Spinal cord (tissue), 10 donors: ENCODE results near the gene BOD1L1. TPM values are rescaled to one million over a fixed set of nuclear protein-coding genes. Genes with fewer than 3 reads are reported as not detected.

ENCODE experiments used
- DNase-seq, 6 donors: peaks; one replicate each; pipeline versions ENCODE4 v3.0.0 to v3.0.0-alpha.2; 2013 to 2015; ENCODE audit warnings: low spot score in 6 of 6, low read depth in 4 of 6
- H3K27ac ChIP-seq: one replicate; pipeline ENCODE4 v1.5.1; 2013; ENCODE audit warnings: low read depth, low read length, control low read depth
- H3K27me3 ChIP-seq: one replicate; pipeline ENCODE4 v1.6.1; 2013; ENCODE audit warnings: low read length; ENCODE audit not compliant: control insufficient read depth, insufficient read depth
- H3K36me3 ChIP-seq: one replicate; pipeline ENCODE4 v1.6.1; 2013; ENCODE audit warnings: low read length; ENCODE audit not compliant: control insufficient read depth, insufficient read depth
- H3K4me1 ChIP-seq: one replicate; pipeline ENCODE4 v1.6.1; 2013; ENCODE audit warnings: low read length; ENCODE audit not compliant: control insufficient read depth, insufficient read depth
- H3K4me3 ChIP-seq: one replicate; pipeline ENCODE4 v1.5.1; 2013; ENCODE audit warnings: low read depth, low read length, control low read depth
- H3K9me3 ChIP-seq: one replicate; pipeline ENCODE4 v1.6.1; 2013; ENCODE audit warnings: low read length; ENCODE audit not compliant: control insufficient read depth, insufficient read depth
- WGBS: methylation state at CpG from one replicate; pipeline ENCODE4 v1.1.5; 2013; ENCODE audit warnings: missing lambda C conversion rate; ENCODE audit not compliant: insufficient coverage; 5-methylcytosine and 5-hydroxymethylcytosine counted together
- long read RNA-seq, 4 donors: transcript quantifications; one replicate each; lab custom pipeline, GENCODE V29; 2026
- polyA plus RNA-seq, 2 donors: library from polyadenylated mRNA; unstranded; fragments of 120-200 nt; gene quantifications; one replicate each; pipeline ENCODE4 v1.2.1, GENCODE V29; 2013; ENCODE audit not compliant: insufficient read length in 2 of 2
- total RNA-seq, 2 donors: library from RNA; depleted of rRNA in 1 of 2; stranded (reverse); fragments of 120-200 nt in 1 of 2; fragments of >200 nt in 1 of 2; gene quantifications; one replicate each; pipeline versions ENCODE4 v1.2.3 to v1.2.4, GENCODE V29; 2013 to 2014
- donor health status: healthy.

Gene BOD1L1
- 10 to 100 TPM; 50.4 to 66.9 TPM for total RNA-seq
- 10 to 100 TPM; 52.1 to 53.2 TPM for polyA plus RNA-seq
- long read RNA-seq, donor 1, partial matches to known transcripts: 5 of 6 reads
- long read RNA-seq, donor 1, other reads (novel, unspliced or antisense): 0 of 6 reads
- long read RNA-seq, donor 2: 0 reads
- long read RNA-seq, donor 3, partial matches to known transcripts: 0 of 1 reads
- long read RNA-seq, donor 3, other reads (novel, unspliced or antisense): 0 of 1 reads
- long read RNA-seq, donor 4, partial matches to known transcripts: 0 of 1 reads
- long read RNA-seq, donor 4, other reads (novel, unspliced or antisense): 0 of 1 reads

DNA sequence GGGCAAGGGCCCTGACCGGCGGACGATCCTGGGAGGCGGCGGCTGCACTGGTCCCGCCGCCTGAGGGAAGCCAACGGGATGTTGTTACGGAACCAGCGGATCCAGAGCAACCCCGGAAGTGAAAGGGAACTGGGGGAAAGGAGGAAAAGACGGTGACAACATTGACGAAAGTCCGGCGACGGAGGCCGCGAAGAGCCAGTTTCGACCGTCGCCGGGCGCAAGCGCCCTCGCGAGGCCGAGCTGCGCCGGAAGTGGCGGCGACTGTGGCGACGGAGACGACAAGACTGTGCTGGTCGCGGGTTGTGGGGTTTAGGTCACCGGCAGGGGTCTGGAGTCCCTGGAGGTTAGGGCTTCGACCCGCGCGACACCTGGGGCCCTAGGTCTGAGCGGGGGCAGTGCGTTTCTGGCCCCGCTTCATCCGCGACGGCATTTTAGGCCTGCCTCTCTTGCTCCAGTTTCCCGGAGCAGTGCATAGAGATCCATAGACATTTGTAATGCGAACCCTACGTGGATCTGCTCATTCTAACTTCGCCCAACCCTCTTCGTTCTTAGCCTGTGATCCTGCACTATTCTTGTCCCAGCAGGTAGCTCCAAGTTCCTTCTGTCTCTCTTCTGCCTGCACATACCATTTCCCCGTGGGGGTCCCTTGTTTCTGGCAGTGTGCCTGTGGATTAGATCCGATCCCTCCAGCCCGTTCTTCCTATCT lies at the start of gene BOD1L1:
TSS of gene BOD1L1 (minus strand) at position 120 of the 706 bp plus-strand sequence. CDS start 138 bp downstream, outside the sequence.
- peaks cover 5% of the 10 kb centered on the region for H3K4me1 ChIP-seq
- H3K36me3 ChIP-seq: no peaks in the 10 kb centered on the region
- H3K9me3 ChIP-seq: no peaks in the 10 kb centered on the region
- WGBS: under 1% methylated on average over 52 of the region's 55 CpGs
- peak within 1 kb of the TSS; percentile 98 for H3K4me3 ChIP-seq
- no peaks in the 10 kb centered on the region for H3K27me3 ChIP-seq
- DNase-seq: peak; percentile 90 to 98 (median 92)
- H3K27ac ChIP-seq: peak within 1 kb of the TSS; percentile 94

DNA sequence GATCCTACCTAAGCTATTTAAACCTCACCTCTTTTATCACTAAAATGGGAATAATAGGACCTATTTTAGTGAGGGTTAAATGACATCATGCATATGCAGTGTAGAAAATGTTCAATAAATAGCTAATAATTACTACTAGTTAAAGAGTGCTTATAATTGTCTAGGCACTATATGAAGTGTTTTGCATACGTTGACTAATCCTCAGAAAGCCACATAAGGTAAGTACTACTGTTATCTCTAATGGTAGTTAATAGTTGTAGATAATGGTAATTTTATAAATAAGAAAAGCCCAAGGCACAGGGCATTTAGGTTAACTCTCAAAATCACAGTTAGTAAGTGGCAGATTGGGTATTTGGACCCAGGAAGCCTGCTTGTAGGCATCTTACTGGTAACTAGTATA lies 47.4 kb upstream of the BOD1L1 start:
- H3K4me3 ChIP-seq: no peak overlapping the region
- no peak overlapping the region for H3K27ac ChIP-seq
- no peaks in the 10 kb centered on the region for H3K36me3 ChIP-seq
- H3K27me3 ChIP-seq: no peaks in the 10 kb centered on the region
- no peaks in the 10 kb centered on the region for H3K4me1 ChIP-seq
- no peak for DNase-seq
- peaks cover 4% of the 10 kb centered on the region for H3K9me3 ChIP-seq
- WGBS: no CpG with 5 or more reads among the region's 1 CpG

DNA sequence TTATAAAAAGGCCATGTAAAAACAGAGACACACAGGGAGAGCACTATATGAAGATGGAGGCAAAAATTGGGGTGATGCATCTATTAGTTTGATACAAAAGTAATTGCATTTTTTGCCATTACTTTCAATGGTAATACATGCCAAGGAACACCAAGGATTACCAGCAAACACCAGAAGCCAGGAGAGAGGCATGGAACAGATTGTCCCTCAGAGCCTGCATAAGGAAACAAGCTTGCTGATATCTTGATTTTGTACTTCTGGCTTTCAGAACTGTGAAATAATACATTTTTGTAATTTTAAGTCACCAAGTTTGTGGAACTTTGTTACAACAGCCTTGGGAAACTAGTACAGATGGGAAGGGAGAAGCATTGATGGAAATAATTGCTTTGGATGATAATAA lies 45.6 kb upstream of the BOD1L1 start:
- Histone ChIP-seq H3K4me1 (no peaks in the 10 kb centered on the region), H3K36me3 (no peaks in the 10 kb centered on the region), H3K27me3 (no peaks in the 10 kb centered on the region), H3K27ac (no peak overlapping the region), H3K9me3 (peaks cover 4% of the 10 kb centered on the region), H3K4me3 (no peak overlapping the region)
- no peak for DNase-seq

DNA sequence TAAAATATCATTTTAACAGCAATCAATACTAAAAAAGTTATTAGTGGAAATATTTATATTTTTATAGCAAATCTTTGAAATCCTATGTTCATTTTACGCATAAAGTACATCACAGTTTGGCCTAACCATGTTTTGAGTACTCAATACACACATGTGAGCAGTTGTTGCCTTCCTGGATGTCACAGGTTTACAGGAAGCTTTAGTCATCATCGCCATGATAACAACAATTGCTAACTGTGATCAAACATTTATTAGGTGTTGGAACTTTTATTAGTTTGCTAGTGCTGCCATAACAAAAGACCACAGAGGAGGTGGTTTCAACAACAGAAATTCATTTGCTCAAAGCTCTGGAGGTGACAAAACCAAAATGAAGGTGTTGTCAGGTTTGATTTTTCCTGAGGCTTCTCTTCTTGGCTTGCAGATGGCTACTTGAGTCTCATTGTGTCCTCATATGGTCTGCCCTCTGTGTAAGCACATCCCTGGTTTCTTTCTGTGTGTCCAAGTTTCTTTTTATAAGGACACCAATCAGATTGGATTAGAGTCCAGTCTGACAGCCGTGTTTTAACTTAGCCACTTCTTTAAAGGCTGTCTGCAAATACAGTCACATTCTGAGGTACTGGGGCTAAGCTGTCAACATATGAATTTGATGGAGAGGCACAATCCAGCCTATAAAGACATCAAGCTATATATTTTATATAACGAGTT lies 43.1 kb upstream of the BOD1L1 start:
- Histone ChIP-seq H3K36me3 (no peaks in the 10 kb centered on the region), H3K9me3 (peaks cover 4% of the 10 kb centered on the region), H3K4me1 (no peaks in the 10 kb centered on the region), H3K4me3 (no peak overlapping the region), H3K27me3 (no peaks in the 10 kb centered on the region), H3K27ac (no peak overlapping the region)
- WGBS: no CpG with 5 or more reads among the region's 4 CpGs
- DNase-seq: no peak

DNA sequence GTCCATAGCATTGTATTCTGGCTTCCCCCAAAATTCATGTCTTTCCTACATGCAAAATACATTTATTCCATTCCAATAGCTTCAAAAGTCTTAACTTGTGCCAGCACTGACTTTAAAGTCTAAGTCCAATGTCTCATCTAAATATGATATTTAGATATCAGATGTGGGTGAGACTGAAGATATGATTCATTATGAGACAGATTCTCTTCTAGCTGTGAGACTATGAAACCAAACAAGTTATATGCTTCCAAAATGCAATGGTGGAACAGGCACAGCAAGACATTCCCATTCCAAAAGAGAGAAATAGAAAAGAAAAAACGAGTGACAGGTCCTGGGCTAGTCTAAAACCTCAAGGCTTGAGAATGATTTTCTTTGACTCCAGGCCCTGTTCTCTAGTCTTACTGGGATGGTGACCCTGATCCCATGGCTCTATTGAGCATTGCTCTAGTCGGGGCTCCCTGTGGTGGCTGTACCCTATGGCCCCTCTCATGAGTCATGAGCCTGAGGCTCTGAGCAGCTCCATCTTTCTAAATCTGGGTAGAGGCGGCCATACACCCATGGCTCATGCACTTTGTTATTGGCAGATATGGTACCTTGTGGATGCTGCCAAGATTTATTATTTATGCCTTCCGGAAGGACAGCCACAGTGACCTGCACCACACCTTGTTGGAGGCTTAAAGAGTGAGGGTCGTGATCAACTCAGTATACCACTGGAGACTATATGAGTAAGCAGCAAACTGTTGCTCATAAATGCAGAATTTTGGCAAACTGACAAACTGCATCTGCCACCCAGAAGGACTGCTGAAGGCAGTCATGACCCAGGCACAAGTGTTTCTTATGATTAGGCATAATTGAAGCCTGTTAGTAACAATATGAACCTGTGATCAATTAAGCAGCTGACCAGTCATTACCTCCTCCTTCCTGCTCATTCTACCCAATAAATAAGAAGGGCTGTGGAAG lies 38.5 kb upstream of the BOD1L1 start:
- 72% methylated on average over 4 of the region's 5 CpGs for WGBS
- H3K36me3 ChIP-seq: no peaks in the 10 kb centered on the region
- no peak overlapping the region for H3K27ac ChIP-seq
- H3K27me3 ChIP-seq: no peaks in the 10 kb centered on the region
- H3K9me3 ChIP-seq: no peaks in the 10 kb centered on the region
- H3K4me3 ChIP-seq: no peak overlapping the region
- DNase-seq: no peak
- H3K4me1 ChIP-seq: no peaks in the 10 kb centered on the region

DNA sequence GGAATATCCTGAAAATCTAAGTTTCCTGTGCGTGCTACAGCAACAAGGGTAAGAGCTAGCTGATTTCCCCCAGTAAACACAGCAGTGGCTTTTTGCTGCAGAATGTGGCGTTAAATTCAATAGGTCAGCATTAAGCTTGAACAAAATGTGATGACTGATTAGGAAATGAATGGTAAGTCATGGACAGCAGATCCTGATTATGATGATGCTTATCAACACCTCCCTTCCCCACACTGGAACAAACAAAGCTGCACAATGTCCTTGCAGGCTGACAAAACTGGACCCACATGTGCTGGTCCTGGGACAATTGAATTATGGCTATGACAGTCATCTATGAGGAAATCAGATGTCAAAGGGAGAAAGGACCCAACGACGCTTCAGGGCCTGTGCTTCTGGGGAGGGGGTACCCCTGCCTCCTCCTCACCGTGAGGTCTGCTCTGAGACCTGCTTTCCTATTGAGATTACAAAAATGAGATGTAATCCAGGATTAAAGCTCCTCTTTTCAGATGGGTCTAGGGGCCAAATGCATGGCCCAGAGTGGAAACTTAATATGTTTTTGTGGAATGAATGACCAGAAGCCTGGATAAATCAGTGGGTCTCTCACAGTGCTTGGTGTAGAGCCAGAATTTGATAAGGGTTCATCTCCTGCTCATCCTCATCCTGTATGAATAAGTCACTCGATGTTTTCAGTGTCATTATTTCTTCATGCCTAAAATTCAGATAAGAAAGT lies 32.0 kb upstream of the BOD1L1 start:
- Histone ChIP-seq H3K27ac (no peak overlapping the region), H3K4me1 (peaks cover 8% of the 10 kb centered on the region), H3K9me3 (no peaks in the 10 kb centered on the region), H3K4me3 (no peak overlapping the region), H3K27me3 (no peaks in the 10 kb centered on the region), H3K36me3 (no peaks in the 10 kb centered on the region)
- 73% methylated on average over 3 of the region's 6 CpGs for WGBS
- DNase-seq: no peak

DNA sequence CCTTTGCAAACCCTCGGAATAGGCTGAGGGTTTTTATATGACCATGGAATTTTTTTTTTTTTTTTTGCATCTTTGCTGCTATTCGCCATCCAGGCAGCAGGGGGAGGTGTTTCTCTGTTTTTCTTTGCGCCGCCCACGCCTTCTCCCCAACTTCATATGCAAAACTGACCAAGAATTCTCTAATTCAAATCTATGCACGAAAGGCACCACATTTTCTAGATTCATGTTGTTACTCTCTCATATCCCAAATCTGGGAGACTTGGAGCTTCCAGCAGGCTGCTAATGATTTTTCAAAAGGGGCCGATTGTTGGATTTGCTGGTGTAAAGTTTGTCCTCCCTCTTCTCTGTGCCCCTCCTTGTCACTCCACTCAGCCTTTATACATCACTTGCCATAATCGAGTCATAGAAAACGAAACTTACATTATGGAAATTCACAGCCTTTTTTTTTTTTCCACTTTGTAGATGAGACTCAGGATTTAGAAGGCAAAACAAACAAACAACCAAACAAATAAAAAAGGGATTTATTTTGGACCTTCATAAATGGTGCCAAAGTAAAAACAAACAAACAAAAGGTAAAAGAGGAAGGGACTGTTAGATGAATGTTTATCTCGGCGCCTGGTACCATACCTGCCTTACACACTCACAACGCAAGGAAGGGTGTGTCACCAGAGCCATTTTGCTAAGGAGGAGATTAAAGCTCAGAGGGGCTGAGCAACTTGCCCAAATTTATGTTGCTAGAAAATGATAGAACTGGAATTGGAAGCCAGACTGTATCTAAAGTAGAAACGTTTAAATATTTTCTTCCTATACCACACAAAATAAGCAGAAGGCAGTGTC lies 29.3 kb upstream of the BOD1L1 start:
- no peak overlapping the region for H3K27ac ChIP-seq
- H3K4me3 ChIP-seq: peak overlapping the region; percentile 31

DNA sequence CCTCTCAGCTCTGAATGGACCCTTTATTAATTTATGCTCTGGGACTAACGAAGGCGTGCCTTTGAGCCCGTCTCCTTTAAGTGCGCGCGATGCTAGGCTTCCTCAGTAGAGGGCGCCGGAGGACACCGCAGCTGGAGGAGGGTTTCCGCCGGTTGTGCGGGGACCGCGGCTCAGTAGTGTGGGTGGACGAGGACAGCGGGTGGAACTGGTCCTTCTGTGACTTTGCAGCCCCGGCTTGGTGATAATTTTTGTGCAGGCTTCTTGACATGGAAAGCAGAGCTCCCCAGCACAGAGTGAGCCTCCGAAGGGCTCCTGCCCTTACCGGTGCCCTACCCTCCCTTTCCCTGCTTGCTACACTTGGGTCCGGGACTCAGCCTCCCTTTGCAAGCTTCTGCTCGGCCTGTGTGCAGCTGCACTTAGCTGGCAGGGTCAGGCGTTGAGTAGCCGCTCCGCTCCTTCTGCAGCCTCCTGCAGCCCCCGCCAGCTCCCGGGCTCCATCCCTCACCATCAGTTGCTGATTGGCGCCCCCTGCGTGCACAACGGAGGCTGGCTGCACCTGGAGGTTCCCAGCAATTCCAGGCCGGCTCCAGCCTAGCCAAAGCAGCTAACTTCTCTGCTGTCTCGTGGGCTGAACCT lies 26.8 kb upstream of the BOD1L1 start:
- under 1% methylated on average over 29 of the region's 31 CpGs for WGBS
- Histone ChIP-seq H3K36me3 (no peaks in the 10 kb centered on the region), H3K27ac (peak overlapping the region; percentile 84), H3K4me3 (peak overlapping the region; percentile 63), H3K27me3 (no peaks in the 10 kb centered on the region), H3K4me1 (peaks cover 13% of the 10 kb centered on the region), H3K9me3 (no peaks in the 10 kb centered on the region)
- peak in 5 of 6 donors; percentile 69 to 95 (median 76) for DNase-seq

More for the DNA sequence above, 29.3 kb upstream of the BOD1L1 start:
- WGBS: 0% methylated on average over 4 of the region's 13 CpGs
- peaks cover 13% of the 10 kb centered on the region for H3K4me1 ChIP-seq
- H3K27me3 ChIP-seq: no peaks in the 10 kb centered on the region
- no peaks in the 10 kb centered on the region for H3K36me3 ChIP-seq
- peak in 5 of 6 donors; percentile 60 to 95 (median 76) for DNase-seq
- no peaks in the 10 kb centered on the region for H3K9me3 ChIP-seq
